IPS-11a (cell line): ENCODE data around the gene AFTPH.
"Not testable (repeated sequence)": the region's sequence is repeated elsewhere in the genome, so short reads cannot be mapped to it uniquely, and the experiment has no call there.

ENCODE experiments used
- H3K4me3 ChIP-seq: one replicate; pipeline ENCODE4 v1.5.1; 2013; ENCODE audit warnings: low read depth, low read length, control low read depth

AFTPH gene

GRCh38 chr2:64498438-64498837 is 25.7 kb upstream of the AFTPH start:
- H3K4me3 ChIP-seq = no peak overlapping the region

DNA sequence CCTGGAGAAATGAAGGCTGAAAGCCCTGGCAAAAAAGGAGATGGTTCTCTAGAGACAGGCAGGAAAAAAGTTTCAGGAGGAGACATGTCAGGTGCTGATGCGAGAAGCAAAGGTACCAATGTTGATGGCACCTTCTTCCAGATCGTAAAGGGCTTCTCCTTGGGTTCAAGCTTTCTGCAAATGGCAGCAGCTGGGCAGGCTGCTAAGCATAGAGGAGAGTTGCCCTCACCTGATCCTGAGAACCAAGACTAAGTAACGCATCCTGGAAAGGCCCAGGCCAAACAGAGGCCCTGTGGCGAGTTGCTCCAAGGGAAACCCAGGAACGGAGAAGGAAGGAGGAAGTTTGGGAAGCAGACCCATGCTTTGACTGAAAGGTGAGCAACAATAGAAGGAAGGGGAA is 23.6 kb upstream of the AFTPH start:
- H3K4me3 ChIP-seq = no peak overlapping the region

DNA sequence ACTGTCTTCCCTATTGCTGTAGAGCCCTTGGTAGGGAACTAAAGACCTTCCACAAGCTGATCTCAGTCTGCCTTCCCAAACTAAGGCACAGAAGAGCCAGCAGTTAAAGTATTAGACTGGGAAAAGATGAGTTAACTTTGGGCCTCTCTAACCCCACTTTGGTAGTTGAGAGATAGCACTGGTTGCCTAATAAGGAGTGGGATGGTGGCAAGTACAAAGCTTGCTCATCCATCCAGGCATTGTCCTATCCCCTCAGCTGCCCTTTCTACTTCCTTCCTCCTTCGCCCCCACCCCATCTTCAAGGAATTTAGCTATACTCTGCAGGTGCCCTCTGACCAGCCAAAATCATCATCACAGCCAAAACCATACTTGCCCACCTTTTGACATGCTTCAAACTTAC is 22.2 kb upstream of the AFTPH start:
- no peak overlapping the region for H3K4me3 ChIP-seq

GRCh38 chr2:64502860-64503259 is 21.3 kb upstream of the AFTPH start:
- no peak overlapping the region for H3K4me3 ChIP-seq

- no peak overlapping the region for H3K4me3 ChIP-seq
Measured at GRCh38 chr2:64504774-64505720, 19.1 kb upstream of the AFTPH start.

DNA sequence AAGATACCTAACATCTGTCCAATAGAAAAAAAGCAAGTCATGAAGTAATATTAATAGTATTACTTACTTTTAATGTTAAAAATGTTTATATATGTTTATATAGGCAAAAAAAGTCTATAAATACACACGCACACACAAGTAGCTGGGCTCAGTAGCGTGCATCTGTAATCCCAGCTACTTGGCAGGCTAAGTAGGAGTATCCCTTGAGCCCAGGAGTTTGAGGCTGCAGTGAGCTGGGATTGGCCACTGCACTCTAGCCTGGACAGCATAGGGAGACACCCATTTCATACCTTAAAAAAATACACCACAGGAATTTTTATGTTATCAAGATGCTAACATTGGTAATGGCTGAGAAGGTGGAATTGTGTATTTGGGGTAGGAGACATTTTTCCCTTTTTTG is 17.4 kb upstream of the AFTPH start:
- no peak overlapping the region for H3K4me3 ChIP-seq

DNA sequence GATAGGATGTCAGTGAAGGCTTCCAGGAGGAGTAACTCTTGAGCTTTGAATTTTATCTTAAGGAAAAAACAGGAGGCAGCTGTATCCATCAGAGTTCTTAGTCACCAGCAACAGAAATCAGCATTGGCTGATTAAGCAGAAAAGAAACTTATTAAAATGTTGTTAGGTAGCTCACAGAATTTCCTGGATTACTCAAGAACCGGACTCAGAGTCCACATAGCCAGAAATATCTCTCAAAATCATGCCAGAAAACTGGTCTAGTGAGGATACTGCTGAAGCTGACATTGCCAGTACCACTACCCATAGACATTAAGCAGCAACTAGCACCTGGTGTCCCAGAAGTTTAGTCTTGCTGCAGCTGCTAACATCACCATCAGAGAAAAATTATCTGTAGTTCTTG is 10.1 kb upstream of the AFTPH start:
- no peak overlapping the region for H3K4me3 ChIP-seq

GRCh38 chr2:64515086-64515485 is 9.0 kb upstream of the AFTPH start:
- no peak overlapping the region for H3K4me3 ChIP-seq

GRCh38 chr2:64516651-64517510 is 7.2 kb upstream of the AFTPH start:
- no peak overlapping the region for H3K4me3 ChIP-seq

- no peak overlapping the region for H3K4me3 ChIP-seq
Measured at GRCh38 chr2:64517511-64517884, 6.6 kb upstream of the AFTPH start.

DNA sequence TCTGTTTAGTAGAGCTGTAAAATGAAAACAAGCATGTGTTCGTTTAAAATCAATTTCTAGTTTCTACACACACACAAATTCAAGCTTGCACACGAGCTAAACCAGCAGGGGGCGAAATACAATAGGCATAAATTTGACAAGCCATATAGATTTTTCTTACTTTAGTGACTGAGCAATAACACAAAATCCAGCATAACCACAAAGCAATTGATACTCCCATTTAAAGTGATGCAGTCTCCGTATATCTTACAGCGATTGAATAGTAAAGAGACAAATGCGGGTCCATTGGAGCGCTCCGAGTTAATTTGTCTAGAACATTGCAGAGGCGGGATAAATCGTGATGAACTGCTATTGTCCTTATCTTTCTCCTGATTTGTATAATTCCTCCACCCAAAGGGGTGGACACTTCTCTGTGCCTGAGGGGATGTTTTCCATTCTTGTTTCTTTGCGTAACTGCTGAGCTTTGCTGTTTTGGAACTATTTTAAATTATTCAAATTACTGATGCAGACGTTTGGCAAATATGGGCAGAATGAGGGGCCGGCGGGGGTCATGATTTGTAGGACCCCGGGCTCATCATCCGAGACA is 1.2 kb upstream of the AFTPH start:
- peak overlapping the region; percentile 70 for H3K4me3 ChIP-seq

GRCh38 chr2:64524604-64525316 is 632 bp downstream of the AFTPH start:
- peak overlapping the region; percentile 92 for H3K4me3 ChIP-seq

- peak overlapping the region; percentile 92 for H3K4me3 ChIP-seq
Measured at GRCh38 chr2:64525317-64525613, 1.1 kb downstream of the AFTPH start.

GRCh38 chr2:64526034-64526433 is 1.9 kb downstream of the AFTPH start:
- no peak overlapping the region for H3K4me3 ChIP-seq

GRCh38 chr2:64530946-64531345 is 6.8 kb downstream of the AFTPH start:
- H3K4me3 ChIP-seq = not testable (repeated sequence)

- no peak overlapping the region for H3K4me3 ChIP-seq
Measured at GRCh38 chr2:64532030-64532429, 7.9 kb downstream of the AFTPH start.

- H3K4me3 ChIP-seq = no peak overlapping the region
Measured at GRCh38 chr2:64533882-64534281, 9.8 kb downstream of the AFTPH start.

DNA sequence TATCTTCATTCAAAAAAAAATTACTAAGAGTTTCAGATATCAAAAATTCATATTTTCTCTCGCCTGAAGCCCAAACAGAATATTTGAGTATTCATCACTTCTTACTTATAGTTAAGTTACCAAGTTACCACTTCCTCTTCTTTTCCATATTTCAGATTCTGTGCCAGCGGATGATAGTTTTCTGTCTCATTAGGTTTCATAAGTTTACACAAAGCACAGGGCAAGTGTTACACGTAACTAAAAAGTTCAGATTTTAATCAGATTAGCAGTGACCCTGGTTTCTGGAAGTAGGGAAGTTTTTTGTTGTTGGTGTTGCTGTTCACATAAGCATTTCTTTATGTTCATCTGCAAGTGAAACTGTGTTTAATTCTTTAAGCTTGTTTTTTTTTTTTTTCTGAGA is 10.2 kb downstream of the AFTPH start:
- H3K4me3 ChIP-seq = no peak overlapping the region

GRCh38 chr2:64535024-64535423 is 10.9 kb downstream of the AFTPH start:
- H3K4me3 ChIP-seq = no peak overlapping the region

DNA sequence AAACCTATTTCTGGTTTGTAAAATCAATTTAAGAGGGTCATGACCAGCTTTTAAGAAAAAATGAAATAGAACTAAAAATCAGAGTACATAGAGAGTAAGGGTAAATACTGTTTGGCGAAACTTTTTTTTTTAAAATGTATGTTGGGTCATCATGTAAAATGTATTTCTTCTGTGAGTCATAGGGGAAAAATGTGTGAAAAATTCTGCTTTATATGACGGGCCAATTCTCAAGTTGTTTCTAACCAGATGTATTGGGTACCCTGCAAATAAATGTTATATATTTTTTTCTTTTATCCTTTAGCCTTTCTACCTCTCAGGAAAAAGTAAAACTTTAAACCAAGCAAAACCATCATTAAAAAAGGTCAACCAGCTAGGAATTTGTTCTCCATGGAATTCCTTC is 13.9 kb downstream of the AFTPH start:
- no peak overlapping the region for H3K4me3 ChIP-seq

GRCh38 chr2:64538764-64539433 is 14.8 kb downstream of the AFTPH start:
- H3K4me3 ChIP-seq = no peak overlapping the region
